ENCODE data around the gene FAM83E. TPM values are rescaled to one million over a fixed set of nuclear protein-coding genes. Genes with fewer than 3 reads are reported as not detected.

The FAM83E gene
- total RNA-seq, 2 experiments from 2014 or later = 4.4 TPM

GRCh38 chr19:48625891-48626327 is 11.0 kb upstream of the FAM83E start:
- H3K36me3 Mint-ChIP-seq = peaks cover 17% of the 10 kb centered on the region
- H3K9me3 Mint-ChIP-seq = no peaks in the 10 kb centered on the region
- peaks cover 32% of the 10 kb centered on the region for H3K4me1 Mint-ChIP-seq
- no peak for DNase-seq
- H3K27ac Mint-ChIP-seq = no peak overlapping the region
- H3K27me3 Mint-ChIP-seq = no peaks in the 10 kb centered on the region
- H3K4me3 Mint-ChIP-seq = no peak overlapping the region

- Mint-ChIP-seq H3K4me3 (peak overlapping the region; percentile 85), H3K36me3 (peaks cover 19% of the 10 kb centered on the region), H3K4me1 (peaks cover 35% of the 10 kb centered on the region), H3K27me3 (no peaks in the 10 kb centered on the region), H3K27ac (peak overlapping the region; percentile 93), H3K9me3 (no peaks in the 10 kb centered on the region)
- no peak for DNase-seq
Observed at GRCh38 chr19:48624791-48625723, 10.2 kb upstream of the FAM83E start.

- H3K9me3 Mint-ChIP-seq = no peaks in the 10 kb centered on the region
- peaks cover 19% of the 10 kb centered on the region for H3K36me3 Mint-ChIP-seq
- H3K4me1 Mint-ChIP-seq = peaks cover 42% of the 10 kb centered on the region
- H3K4me3 Mint-ChIP-seq = peak overlapping the region; percentile 85
- DNase-seq = peak; percentile 100
- H3K27me3 Mint-ChIP-seq = no peaks in the 10 kb centered on the region
- H3K27ac Mint-ChIP-seq = peak overlapping the region; percentile 93
Observed at GRCh38 chr19:48624067-48624594, 9.3 kb upstream of the FAM83E start.

- Mint-ChIP-seq H3K9me3 (no peaks in the 10 kb centered on the region), H3K27me3 (no peaks in the 10 kb centered on the region), H3K4me1 (peaks cover 42% of the 10 kb centered on the region), H3K36me3 (peaks cover 25% of the 10 kb centered on the region), H3K4me3 (peak overlapping the region; percentile 85), H3K27ac (peak overlapping the region; percentile 93)
- DNase-seq = no peak
Observed at GRCh38 chr19:48623556-48624066, 8.7 kb upstream of the FAM83E start.

GRCh38 chr19:48619692-48620585 is 5.1 kb upstream of the FAM83E start:
- Mint-ChIP-seq H3K9me3 (no peaks in the 10 kb centered on the region), H3K27ac (peak overlapping the region; percentile 99), H3K4me3 (peak overlapping the region; percentile 97), H3K4me1 (peaks cover 41% of the 10 kb centered on the region), H3K27me3 (no peaks in the 10 kb centered on the region), H3K36me3 (peaks cover 53% of the 10 kb centered on the region)
- no peak for DNase-seq

- no peaks in the 10 kb centered on the region for H3K27me3 Mint-ChIP-seq
- H3K4me1 Mint-ChIP-seq = peaks cover 37% of the 10 kb centered on the region
- peak; percentile 97 for DNase-seq
- peaks cover 56% of the 10 kb centered on the region for H3K36me3 Mint-ChIP-seq
- H3K27ac Mint-ChIP-seq = peak within 1 kb of the TSS; percentile 99
- no peaks in the 10 kb centered on the region for H3K9me3 Mint-ChIP-seq
- peak within 1 kb of the TSS; percentile 97 for H3K4me3 Mint-ChIP-seq
Observed at GRCh38 chr19:48618916-48619691, 4.2 kb upstream of the FAM83E start, which contains the start of the genes RPL18 and SPHK2. Gene RPL18, minus strand, starts transcription at chr19:48619178. Its CDS starts 35 bp downstream, at chr19:48619143. Gene SPHK2, plus strand, starts transcription at chr19:48619506. Its CDS starts 1,009 bp downstream, at chr19:48620515.

- Mint-ChIP-seq H3K27me3 (no peaks in the 10 kb centered on the region), H3K9me3 (no peaks in the 10 kb centered on the region), H3K27ac (peak overlapping the region; percentile 99), H3K4me1 (peaks cover 36% of the 10 kb centered on the region), H3K36me3 (peaks cover 57% of the 10 kb centered on the region), H3K4me3 (peak overlapping the region; percentile 97)
- no peak for DNase-seq
Observed at GRCh38 chr19:48618278-48618915, 3.5 kb upstream of the FAM83E start.

- Mint-ChIP-seq H3K4me1 (peaks cover 32% of the 10 kb centered on the region), H3K4me3 (peak overlapping the region; percentile 97), H3K27me3 (no peaks in the 10 kb centered on the region), H3K27ac (peak overlapping the region; percentile 99), H3K9me3 (no peaks in the 10 kb centered on the region), H3K36me3 (peaks cover 56% of the 10 kb centered on the region)
- DNase-seq = no peak
Observed at GRCh38 chr19:48617146-48617937, 2.5 kb upstream of the FAM83E start.

- H3K27ac Mint-ChIP-seq = peak overlapping the region; percentile 99
- no peaks in the 10 kb centered on the region for H3K9me3 Mint-ChIP-seq
- peaks cover 28% of the 10 kb centered on the region for H3K4me1 Mint-ChIP-seq
- DNase-seq = no peak
- peak overlapping the region; percentile 97 for H3K4me3 Mint-ChIP-seq
- H3K36me3 Mint-ChIP-seq = peaks cover 53% of the 10 kb centered on the region
- H3K27me3 Mint-ChIP-seq = no peaks in the 10 kb centered on the region
Observed at GRCh38 chr19:48616491-48617056, 1.7 kb upstream of the FAM83E start.

GRCh38 chr19:48616041-48616436 is 1.2 kb upstream of the FAM83E start:
- Mint-ChIP-seq H3K36me3 (peaks cover 50% of the 10 kb centered on the region), H3K4me1 (peaks cover 25% of the 10 kb centered on the region), H3K27me3 (no peaks in the 10 kb centered on the region), H3K9me3 (no peaks in the 10 kb centered on the region), H3K27ac (peak overlapping the region; percentile 99), H3K4me3 (peak overlapping the region; percentile 97)
- DNase-seq = no peak

- Mint-ChIP-seq H3K36me3 (peaks cover 50% of the 10 kb centered on the region), H3K27ac (peak overlapping the region; percentile 32), H3K27me3 (no peaks in the 10 kb centered on the region), H3K9me3 (no peaks in the 10 kb centered on the region), H3K4me3 (peak overlapping the region; percentile 37), H3K4me1 (peaks cover 25% of the 10 kb centered on the region)
- DNase-seq = no peak
Observed at GRCh38 chr19:48615231-48616040, 560 bp upstream of the FAM83E start.

GRCh38 chr19:48613852-48614435 is 932 bp downstream of the FAM83E start:
- Mint-ChIP-seq H3K4me1 (peaks cover 15% of the 10 kb centered on the region), H3K27me3 (no peaks in the 10 kb centered on the region), H3K9me3 (no peaks in the 10 kb centered on the region), H3K4me3 (peak overlapping the region; percentile 34), H3K36me3 (peaks cover 42% of the 10 kb centered on the region), H3K27ac (peak overlapping the region; percentile 60)
- no peak for DNase-seq

All from activated naive CD8-positive, alpha-beta T cell treated with anti-CD3 and anti-CD28 coated beads for 36 hours (primary cell).